DOHH2 (cell line): ENCODE results near the gene ATP8B3.

Experiments used
- CTCF ChIP-seq: fragments of 200-600 bp; sonication (generic); IDR thresholded peaks from one replicate; pipeline ENCODE4 v1.5.1; 2014; ENCODE audit warnings: antibody characterized with exemption, mild to moderate bottlenecking, low read depth, low read length; ENCODE audit not compliant: poor library complexity, severe bottlenecking
- EZH2phosphoT487 ChIP-seq: fragments of 200-600 bp; sonication (generic); IDR thresholded peaks from 2 replicates; pipeline ENCODE4 v1.6.1; 2017; ENCODE audit warnings: borderline replicate concordance, mild to moderate bottlenecking, antibody characterized with exemption, low read length, moderate library complexity, mixed read lengths

- TF ChIP-seq CTCF (no peak), EZH2phosphoT487 (no peak)
Observed at GRCh38 chr19:1826557-1827521, 14.8 kb upstream of the ATP8B3 start.
